MG63 (cell line): ENCODE data around the gene EIF3M. TPM values are rescaled to one million over a fixed set of nuclear protein-coding genes. Genes with fewer than 3 reads are reported as not detected.

Experiments used
- DNase-seq: peaks from one replicate; pipeline ENCODE4 v3.0.0-alpha.2; 2020
- H3K27me3 ChIP-seq: fragments of 250-450 bp; sonication (Bioruptor Pico); 2 replicates; pipeline ENCODE4 v1.5.1; 2020; ENCODE audit warnings: mild to moderate bottlenecking, moderate library complexity
- H3K36me3 ChIP-seq: fragments of 250-450 bp; sonication (Bioruptor Pico); 2 replicates; pipeline ENCODE4 v1.5.1; 2020; ENCODE audit warnings: mild to moderate bottlenecking, moderate library complexity
- H3K4me3 ChIP-seq: fragments of 250-450 bp; sonication (Bioruptor Pico); 2 replicates; pipeline ENCODE4 v1.5.1; 2020; ENCODE audit warnings: mild to moderate bottlenecking, moderate library complexity
- H3K9me3 ChIP-seq: fragments of 250-450 bp; sonication (Bioruptor Pico); 2 replicates; pipeline ENCODE4 v1.5.1; 2020; ENCODE audit warnings: mild to moderate bottlenecking, moderate library complexity
- total RNA-seq: library from RNA; depleted of rRNA; stranded (reverse); fragments of >200 nt; shearing (Covaris generic); gene quantifications from 2 replicates; pipeline ENCODE4 v1.2.3, GENCODE V29; 2014; ENCODE audit warnings: low replicate concordance; rRNA removed

EIF3M gene
- total RNA-seq = 416 and 548 TPM in 2 replicates

DNA sequence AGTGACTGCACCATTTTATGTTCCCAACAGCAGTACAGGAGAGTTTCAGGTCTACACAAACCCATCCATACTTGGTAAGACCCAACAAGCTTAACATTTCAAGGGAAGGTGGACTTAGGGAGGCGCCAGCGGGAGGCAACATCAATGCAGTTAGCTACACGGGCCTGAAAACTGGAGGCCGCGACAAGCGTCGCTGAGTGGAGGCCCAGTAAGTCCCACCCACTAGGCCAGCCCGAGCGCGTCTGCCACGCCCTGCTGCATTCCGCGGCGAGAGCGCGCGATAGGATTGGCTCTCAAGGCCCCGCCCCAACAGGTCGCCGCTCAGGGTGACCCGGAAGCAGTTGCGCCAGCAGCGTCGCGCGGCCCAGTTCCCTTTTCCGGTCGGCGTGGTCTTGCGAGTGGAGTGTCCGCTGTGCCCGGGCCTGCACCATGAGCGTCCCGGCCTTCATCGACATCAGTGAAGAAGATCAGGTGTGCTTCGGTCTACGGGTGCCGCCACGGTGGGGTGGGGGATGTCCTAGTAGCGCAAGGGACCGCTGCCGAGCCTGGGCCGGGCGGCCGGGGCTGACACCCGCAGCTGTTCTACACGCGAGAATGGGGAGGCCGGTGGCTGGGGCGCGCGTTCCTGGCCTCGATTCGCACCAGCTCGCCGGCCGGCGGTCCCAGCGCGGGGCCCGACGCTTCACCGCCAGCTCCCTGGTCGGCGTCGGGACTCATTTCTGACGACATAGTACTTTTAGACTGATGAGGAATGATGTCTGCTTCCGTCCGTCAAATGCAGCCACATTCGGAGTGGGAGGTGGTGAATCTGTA is at the start of gene EIF3M:
EIF3M (plus strand) TSS at position 373 of the 813 bp plus-strand sequence; CDS start at position 430, 57 bp downstream.
- no peaks in the 10 kb centered on the region for H3K27me3 ChIP-seq
- peak; percentile 93 for DNase-seq
- H3K36me3 ChIP-seq = peaks cover 24% of the 10 kb centered on the region
- no peaks in the 10 kb centered on the region for H3K9me3 ChIP-seq
- peak within 1 kb of the TSS; percentile 88 for H3K4me3 ChIP-seq

DNA sequence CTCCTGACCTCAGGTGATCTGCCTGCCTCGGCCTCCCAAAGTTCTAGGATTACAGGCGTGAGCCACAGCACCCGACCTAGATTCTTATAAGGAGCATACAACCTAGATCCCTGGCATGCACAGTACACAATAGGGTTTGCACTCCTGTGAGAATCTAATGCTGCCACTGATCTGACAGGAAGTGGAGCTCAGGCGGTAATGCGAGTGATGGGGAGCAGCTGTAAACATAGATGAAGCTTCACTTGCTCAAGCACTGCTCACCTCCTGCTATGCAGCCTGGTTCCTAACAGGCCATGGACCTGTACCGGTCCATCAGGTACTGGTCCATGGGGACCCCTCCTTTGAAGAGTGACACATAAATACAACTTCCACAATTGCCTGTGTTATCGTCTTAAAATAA is 44.8 kb upstream of the EIF3M start:
- no peak for DNase-seq
- H3K36me3 ChIP-seq = no peaks in the 10 kb centered on the region
- no peak overlapping the region for H3K4me3 ChIP-seq
- no peaks in the 10 kb centered on the region for H3K9me3 ChIP-seq
- no peaks in the 10 kb centered on the region for H3K27me3 ChIP-seq

DNA sequence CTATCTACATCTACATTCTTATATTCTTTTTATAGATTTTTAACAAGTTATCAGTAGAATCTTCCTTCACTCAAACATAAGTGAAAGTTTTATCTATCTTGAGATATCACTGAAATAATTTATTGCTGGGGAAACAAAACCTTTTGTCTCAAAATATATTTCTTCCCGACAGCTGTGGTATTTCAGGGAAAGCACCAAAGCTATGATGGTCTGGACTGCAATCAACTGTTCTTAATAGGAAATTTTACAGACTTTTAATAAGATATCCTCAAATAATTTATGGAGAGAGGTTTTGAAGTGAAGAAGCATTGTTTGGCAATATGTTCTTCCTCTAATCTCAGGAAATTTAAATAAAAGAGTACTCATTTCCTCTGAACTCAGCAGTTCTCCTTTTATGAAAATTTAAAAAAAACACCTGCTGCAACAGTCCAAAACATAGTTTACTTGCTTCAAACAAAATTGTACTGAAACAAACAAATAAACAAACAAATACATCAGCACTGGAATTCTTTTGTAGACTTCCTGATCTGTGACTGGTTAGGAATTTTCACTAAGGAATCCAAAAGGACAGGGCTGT is 33.9 kb upstream of the EIF3M start:
- Histone ChIP-seq H3K27me3 (no peaks in the 10 kb centered on the region), H3K9me3 (no peaks in the 10 kb centered on the region), H3K36me3 (no peaks in the 10 kb centered on the region), H3K4me3 (no peak overlapping the region)
- DNase-seq = no peak

DNA sequence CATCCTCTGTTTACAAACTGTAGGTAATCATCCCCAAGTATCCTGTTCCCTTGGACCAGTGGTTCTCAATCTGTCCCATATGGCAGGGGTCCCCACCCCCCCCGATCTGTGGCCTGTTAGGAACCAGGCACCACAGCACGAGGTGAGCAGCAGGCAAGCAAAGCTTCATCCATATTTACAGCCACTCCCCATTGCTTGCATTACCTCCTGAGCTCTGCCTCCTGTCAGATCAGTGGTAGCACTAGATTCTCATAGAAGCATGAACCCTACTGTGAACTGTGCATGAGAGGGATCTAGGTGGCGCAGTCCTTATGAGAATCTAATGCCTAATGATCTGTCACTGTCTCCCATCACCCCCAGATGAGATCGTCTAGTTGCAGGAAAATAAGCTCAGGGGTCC is 33.4 kb upstream of the EIF3M start:
- Histone ChIP-seq H3K27me3 (no peaks in the 10 kb centered on the region), H3K36me3 (no peaks in the 10 kb centered on the region), H3K4me3 (no peak overlapping the region), H3K9me3 (no peaks in the 10 kb centered on the region)
- DNase-seq = no peak

DNA sequence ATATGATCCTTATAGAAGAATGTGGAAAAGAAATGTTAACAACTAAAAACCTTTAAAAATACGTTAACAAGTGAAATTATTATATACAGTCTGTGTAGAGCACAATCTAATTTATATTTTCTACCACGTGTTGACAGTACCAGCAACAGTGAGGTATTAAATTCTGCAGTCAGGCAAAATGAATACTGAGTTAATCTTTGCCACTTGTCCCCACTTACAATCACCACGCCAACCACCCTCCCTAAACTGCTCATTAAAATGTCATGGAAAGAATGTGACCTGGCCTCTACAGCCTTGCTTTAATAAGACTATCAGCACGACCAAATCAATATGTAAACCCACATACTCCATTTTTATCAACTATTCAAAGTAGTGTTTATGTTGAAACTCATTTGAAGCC is 28.5 kb upstream of the EIF3M start:
- Histone ChIP-seq H3K27me3 (no peaks in the 10 kb centered on the region), H3K36me3 (no peaks in the 10 kb centered on the region), H3K4me3 (no peak overlapping the region), H3K9me3 (no peaks in the 10 kb centered on the region)
- no peak for DNase-seq

DNA sequence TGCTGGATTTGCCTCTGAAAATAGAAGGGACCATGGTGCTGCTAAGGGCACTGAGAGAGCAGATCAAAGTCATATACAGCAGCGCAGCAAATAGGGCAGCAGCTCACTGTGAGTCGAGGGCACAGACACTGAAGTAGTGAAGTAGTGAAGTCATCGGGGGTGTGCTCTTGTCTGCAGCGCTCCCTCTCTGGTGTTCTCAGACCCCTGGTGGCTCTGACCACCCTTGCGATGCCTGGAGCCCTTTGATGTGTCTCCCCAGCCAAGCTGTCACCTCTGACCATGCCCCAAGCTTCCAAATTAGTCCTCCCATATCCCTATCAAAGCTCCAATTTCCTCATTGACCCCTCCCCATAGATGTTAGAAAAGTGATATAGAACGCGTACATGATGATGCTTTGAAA is 27.7 kb upstream of the EIF3M start:
- H3K36me3 ChIP-seq = no peaks in the 10 kb centered on the region
- H3K4me3 ChIP-seq = no peak overlapping the region
- no peaks in the 10 kb centered on the region for H3K27me3 ChIP-seq
- DNase-seq = no peak
- H3K9me3 ChIP-seq = no peaks in the 10 kb centered on the region

DNA sequence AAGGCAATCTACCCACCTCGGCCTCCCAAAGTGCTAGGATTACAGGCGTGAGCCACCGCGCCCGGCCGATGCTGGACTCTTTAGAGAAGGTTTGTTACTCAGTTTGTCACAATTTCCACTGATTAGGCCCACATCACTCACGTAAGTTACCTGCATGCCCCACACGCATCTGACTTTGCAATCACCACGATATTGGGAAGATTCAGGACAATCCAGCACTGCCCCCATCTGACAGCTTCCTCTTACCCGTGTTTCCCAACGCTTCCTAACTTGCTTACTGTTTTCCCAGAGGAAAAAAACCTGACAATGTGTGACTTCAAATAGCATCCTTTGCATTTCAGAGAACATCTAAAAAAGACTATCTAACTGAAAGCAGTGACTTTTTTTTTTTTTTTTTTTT is 21.8 kb upstream of the EIF3M start:
- H3K36me3 ChIP-seq = no peaks in the 10 kb centered on the region
- no peak overlapping the region for H3K4me3 ChIP-seq
- DNase-seq = no peak
- H3K9me3 ChIP-seq = no peaks in the 10 kb centered on the region
- no peaks in the 10 kb centered on the region for H3K27me3 ChIP-seq

DNA sequence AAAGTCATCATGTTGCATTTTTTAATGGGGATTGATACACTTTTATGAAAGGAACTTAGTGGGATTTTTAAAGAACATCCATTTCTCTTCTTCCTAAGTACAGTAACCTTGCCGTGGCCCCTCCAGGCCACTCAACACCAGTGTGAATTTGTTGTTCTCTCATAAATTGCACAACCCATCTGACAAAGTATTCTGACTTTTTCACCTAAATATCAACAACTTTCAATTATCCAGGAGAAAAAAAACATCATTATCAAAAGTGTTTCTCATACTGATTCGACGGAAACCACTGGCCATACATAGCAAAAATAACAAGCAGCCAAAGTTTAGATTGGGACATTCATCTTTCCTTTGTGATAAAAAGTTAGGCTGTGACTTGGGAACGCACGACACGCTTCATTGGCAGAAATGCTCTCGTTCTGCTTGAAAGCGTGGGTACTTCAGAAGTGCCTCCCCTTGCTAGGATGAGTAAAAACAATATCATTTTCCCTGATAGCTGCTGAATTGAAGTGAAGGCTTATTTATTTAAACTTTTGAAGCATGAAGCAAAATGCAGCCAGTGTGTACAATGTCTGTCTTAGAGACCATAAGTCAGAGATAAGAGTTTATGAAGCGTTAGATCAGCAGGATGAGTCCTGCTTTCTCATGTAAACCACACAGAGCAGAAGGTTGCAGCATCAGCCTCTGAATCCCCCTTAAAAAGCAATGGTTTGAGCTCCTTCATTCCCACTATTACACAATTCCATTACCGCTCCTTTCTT is 20.6 kb upstream of the EIF3M start:
- Histone ChIP-seq H3K4me3 (no peak overlapping the region), H3K9me3 (no peaks in the 10 kb centered on the region), H3K27me3 (no peaks in the 10 kb centered on the region), H3K36me3 (no peaks in the 10 kb centered on the region)
- DNase-seq = no peak

DNA sequence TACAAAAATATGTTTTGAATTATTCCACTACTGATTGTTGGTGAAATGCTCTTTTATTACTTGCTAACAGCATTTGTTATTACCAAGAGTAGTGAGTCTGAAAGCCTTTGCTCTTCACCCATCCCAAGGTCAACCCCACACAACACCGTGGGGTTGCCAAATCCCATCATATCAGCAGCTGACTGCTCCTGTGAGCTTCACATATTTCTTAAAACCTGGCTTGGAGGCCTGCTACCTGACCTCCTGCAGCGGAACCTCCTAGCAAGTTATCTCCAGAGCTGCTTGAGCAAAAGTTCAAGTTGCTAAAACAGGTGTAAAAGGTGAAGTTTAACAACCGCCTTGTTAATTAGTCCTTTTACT is 20.1 kb upstream of the EIF3M start:
- DNase-seq = no peak
- Histone ChIP-seq H3K9me3 (no peaks in the 10 kb centered on the region), H3K4me3 (no peak overlapping the region), H3K27me3 (no peaks in the 10 kb centered on the region), H3K36me3 (no peaks in the 10 kb centered on the region)

DNA sequence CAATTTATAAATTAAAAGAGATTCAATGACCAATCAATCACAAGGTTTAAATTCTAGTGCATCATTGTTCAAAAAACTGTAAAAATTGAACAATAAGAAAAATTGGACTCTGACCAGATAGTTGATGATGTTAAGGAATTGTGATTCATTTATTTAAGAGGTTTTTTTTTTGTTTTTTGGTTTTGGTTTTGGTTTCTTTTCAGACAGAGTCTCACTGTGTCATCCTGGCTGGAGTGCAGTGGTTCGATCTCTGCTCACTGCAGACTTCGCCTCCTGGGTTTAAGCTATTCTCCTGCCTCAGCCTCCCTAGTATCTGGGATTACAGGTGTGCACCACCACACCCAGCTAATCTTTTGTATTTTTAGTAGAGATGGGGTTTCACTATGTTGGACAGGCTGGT is 17.1 kb upstream of the EIF3M start:
- no peaks in the 10 kb centered on the region for H3K9me3 ChIP-seq
- no peaks in the 10 kb centered on the region for H3K36me3 ChIP-seq
- no peak overlapping the region for H3K4me3 ChIP-seq
- no peaks in the 10 kb centered on the region for H3K27me3 ChIP-seq
- no peak for DNase-seq

DNA sequence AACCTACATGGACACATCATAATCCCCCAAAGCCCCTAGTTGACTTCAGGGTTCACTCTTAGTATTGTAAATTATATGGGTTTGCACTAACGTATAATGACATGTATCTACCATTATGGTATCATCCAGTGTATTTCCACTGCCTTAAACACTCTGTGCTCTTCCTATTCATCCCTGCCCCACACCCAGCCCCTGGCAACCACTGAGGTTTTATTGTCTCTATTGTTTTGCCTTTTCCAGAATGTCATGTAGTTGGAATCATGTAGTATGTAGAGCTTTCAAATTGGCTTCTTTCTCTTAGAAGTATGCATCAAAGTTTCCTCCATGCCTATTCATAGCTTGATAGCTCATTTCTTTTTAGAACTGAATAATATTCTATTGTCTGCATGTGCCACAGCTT is 16.5 kb upstream of the EIF3M start:
- Histone ChIP-seq H3K9me3 (no peaks in the 10 kb centered on the region), H3K27me3 (no peaks in the 10 kb centered on the region), H3K4me3 (no peak overlapping the region), H3K36me3 (no peaks in the 10 kb centered on the region)
- no peak for DNase-seq

DNA sequence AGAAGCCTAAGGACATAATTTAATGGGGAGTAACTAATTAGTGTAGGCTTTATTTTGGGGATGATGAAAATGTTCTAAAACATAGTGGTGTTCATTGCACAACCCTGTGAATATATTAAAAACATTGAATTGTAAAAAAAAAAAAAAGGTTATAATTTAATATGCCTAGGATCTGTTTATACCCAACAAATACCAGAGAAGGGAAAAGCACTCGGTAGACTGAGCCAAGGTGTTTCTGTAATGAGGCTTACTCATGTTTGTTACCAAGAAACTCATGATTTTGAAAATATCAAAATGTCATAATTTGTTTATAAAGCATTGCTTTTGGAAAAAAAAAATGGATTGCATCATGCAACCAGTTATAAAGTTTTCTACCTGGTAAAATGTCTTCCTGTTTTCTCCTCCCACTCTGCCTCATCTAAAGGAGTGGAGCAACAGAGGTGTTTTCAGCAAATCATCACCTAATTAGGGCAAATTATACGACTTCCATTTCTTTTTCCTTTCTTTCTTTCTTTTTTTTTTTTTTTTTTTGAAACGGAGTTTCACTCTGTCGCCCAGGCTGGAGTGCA is 14.2 kb upstream of the EIF3M start:
- H3K9me3 ChIP-seq = no peaks in the 10 kb centered on the region
- H3K4me3 ChIP-seq = no peak overlapping the region
- H3K27me3 ChIP-seq = no peaks in the 10 kb centered on the region
- H3K36me3 ChIP-seq = no peaks in the 10 kb centered on the region
- no peak for DNase-seq

DNA sequence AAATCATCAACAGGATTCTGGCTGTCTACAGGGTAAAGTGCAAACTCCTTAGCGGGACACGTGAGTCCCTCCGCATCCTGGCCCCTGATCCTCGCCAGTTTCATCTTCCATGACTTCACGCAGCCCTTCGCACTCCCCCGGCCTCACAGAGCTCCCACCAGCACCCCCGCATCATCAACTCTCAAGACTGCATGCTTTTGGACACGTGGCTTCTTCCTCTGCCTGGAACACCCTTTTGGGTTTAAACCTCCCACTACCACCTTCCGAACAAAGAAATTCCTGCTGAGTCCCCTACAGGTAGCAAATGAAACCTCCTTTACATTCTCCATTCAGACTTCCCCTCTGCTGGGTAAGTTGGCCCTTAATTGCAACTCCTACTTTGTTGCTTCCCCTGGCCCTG is 12.6 kb upstream of the EIF3M start:
- no peak for DNase-seq

DNA sequence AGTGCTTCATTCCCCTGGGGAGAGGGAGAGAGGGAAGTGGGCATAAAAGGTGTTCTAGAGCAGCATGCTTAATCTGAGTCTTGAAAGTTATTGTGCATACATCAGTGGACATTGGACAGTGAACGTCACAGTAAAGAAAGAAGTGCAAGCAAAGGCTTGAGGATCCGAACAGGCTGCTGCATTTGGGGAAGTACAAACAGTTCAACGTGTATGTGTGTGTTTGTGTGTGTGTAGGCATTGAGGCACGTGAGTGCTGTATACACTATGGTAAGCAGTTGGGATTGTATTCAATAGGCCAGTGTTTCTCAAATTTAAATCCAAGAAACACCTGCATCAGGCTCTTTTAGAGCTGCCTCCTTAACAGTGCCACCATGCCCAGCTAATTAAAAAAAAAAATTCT is 10.4 kb upstream of the EIF3M start:
- Histone ChIP-seq H3K4me3 (no peak overlapping the region), H3K9me3 (no peaks in the 10 kb centered on the region), H3K36me3 (no peaks in the 10 kb centered on the region), H3K27me3 (no peaks in the 10 kb centered on the region)
- no peak for DNase-seq

More for the DNA sequence above, 12.6 kb upstream of the EIF3M start:
- no peaks in the 10 kb centered on the region for H3K27me3 ChIP-seq
- H3K4me3 ChIP-seq = no peak overlapping the region
- no peaks in the 10 kb centered on the region for H3K36me3 ChIP-seq
- no peaks in the 10 kb centered on the region for H3K9me3 ChIP-seq

DNA sequence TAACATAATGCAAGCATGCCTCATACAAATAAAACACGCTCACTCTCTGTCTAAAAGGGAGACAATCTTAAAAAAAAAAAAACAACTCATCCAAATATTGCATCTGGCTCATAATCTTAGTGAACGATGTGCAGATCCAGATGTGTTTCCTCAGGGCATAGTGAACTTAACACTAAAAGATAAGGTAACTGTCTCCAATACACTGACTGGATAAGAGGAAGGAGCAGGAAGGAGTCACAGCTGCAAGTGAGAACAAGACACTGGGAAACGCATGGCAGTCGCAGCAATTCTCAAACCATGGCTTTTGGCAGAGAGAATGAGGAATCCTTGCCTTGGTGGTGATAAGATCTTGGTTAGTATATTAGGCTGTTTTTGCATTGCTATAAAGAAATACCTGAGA is 9.2 kb upstream of the EIF3M start:
- Histone ChIP-seq H3K36me3 (no peaks in the 10 kb centered on the region), H3K27me3 (no peaks in the 10 kb centered on the region), H3K9me3 (no peaks in the 10 kb centered on the region), H3K4me3 (no peak overlapping the region)
- no peak for DNase-seq

DNA sequence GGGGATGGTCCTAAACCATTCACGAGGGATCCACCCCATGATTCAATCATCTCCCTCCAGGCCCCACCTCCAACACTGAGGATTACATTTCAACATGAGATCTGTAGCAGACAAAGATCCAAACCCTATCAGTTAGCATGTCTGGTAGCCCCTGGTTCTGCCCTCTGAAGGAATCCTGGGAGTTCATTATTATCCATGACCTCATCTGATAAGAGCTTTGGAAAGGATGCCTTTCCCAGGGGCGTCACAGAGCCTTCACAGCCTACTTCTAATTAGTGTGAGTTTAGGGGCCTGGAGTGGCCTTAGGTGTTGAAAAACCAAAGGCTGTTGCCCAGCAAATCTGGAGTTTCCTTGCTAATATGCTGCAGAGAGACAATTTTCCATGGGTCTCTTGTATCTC is 8.6 kb upstream of the EIF3M start:
- H3K9me3 ChIP-seq = no peaks in the 10 kb centered on the region
- no peaks in the 10 kb centered on the region for H3K27me3 ChIP-seq
- H3K36me3 ChIP-seq = no peaks in the 10 kb centered on the region
- no peak for DNase-seq
- no peak overlapping the region for H3K4me3 ChIP-seq

DNA sequence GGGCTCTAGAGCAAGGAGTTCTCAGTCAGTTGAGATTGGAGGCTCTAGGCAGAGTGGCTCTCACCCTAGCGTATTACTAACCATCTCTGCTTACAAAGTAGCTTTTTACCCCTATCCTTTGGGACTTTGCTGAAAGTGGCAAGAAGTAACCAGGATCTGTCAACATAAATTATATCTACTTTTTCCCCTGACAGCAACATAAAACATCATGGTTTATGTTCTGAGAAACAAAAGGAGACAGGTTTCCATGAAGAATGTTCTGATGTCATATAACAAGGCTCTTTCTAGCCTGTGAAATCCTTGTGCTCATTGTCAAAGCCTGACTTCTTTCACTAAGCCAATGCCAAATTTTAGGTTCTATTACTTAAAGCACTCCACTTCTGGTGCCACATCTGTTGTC is 7.2 kb upstream of the EIF3M start:
- DNase-seq = no peak
- Histone ChIP-seq H3K27me3 (no peaks in the 10 kb centered on the region), H3K36me3 (no peaks in the 10 kb centered on the region), H3K9me3 (no peaks in the 10 kb centered on the region), H3K4me3 (no peak overlapping the region)
